Astrocyte (in vitro differentiated cells and primary cell): ENCODE results near the gene NEK9. TPM values are rescaled to one million over a fixed set of nuclear protein-coding genes. Genes with fewer than 3 reads are reported as not detected.

Experiments
- DNase-seq: peaks from one replicate; pipeline ENCODE4 v3.0.0-alpha.2; 2010; ENCODE audit warnings: low read depth
- FAIRE-seq: peaks from 2 replicates; lab custom pipeline; 2011; peaks lifted over from hg19 to GRCh38; lab: Jason Lieb, UNC
- H2AFZ ChIP-seq: 2 replicates; pipeline ENCODE4 v1.6.0; 2012; ENCODE audit warnings: low read depth, low read length, inconsistent platforms
- H3K27ac ChIP-seq: 2 replicates; pipeline ENCODE4 v1.5.1; 2011; ENCODE audit warnings: low read depth, low read length, inconsistent platforms
- H3K27me3 ChIP-seq: 2 replicates; pipeline ENCODE4 v1.6.0; 2011; ENCODE audit warnings: low read length, inconsistent platforms; ENCODE audit not compliant: insufficient read depth
- H3K36me3 ChIP-seq: 2 replicates; pipeline ENCODE4 v1.5.1; 2011; ENCODE audit warnings: low read length, inconsistent platforms; ENCODE audit not compliant: insufficient read depth
- H3K4me1 ChIP-seq: 2 replicates; pipeline ENCODE4 v1.5.1; 2011; ENCODE audit warnings: low read length, inconsistent platforms; ENCODE audit not compliant: insufficient read depth
- H3K4me2 ChIP-seq: 2 replicates; pipeline ENCODE4 v1.6.0; 2012; ENCODE audit warnings: low read length, inconsistent platforms
- H3K4me3 ChIP-seq: 2 replicates; pipeline ENCODE4 v1.5.1; 2011; ENCODE audit warnings: low read depth, mild to moderate bottlenecking, low read length, inconsistent platforms; ENCODE audit not compliant: insufficient read depth
- H3K79me2 ChIP-seq: 2 replicates; pipeline ENCODE4 v1.6.0; 2012; ENCODE audit warnings: mild to moderate bottlenecking, low read length, inconsistent platforms; ENCODE audit not compliant: insufficient read depth
- H3K9ac ChIP-seq: 2 replicates; pipeline ENCODE4 v1.6.0; 2012; ENCODE audit warnings: mild to moderate bottlenecking, low read length, inconsistent platforms
- H3K9me3 ChIP-seq: 2 replicates; pipeline ENCODE4 v1.5.1; 2012; ENCODE audit warnings: low read depth, mild to moderate bottlenecking, low read length, inconsistent platforms; ENCODE audit not compliant: insufficient read depth
- H4K20me1 ChIP-seq: 2 replicates; pipeline ENCODE4 v1.6.0; 2012; ENCODE audit warnings: low read length, inconsistent platforms; ENCODE audit not compliant: insufficient read depth
- H3K27ac Mint-ChIP-seq: one replicate; pipeline ENCODE4 v1.8.0; 2021; ENCODE audit warnings: mild to moderate bottlenecking, mixed read lengths; ENCODE audit not compliant: unreplicated experiment
- H3K27me3 Mint-ChIP-seq: one replicate; pipeline ENCODE4 v1.8.0; 2021; ENCODE audit warnings: low read depth, mixed read lengths; ENCODE audit not compliant: unreplicated experiment
- H3K36me3 Mint-ChIP-seq: one replicate; pipeline ENCODE4 v1.8.0; 2021; ENCODE audit warnings: low read depth, mixed read lengths; ENCODE audit not compliant: unreplicated experiment
- H3K4me1 Mint-ChIP-seq: one replicate; pipeline ENCODE4 v1.8.0; 2021; ENCODE audit warnings: low read depth, mixed read lengths; ENCODE audit not compliant: unreplicated experiment
- H3K4me3 Mint-ChIP-seq: one replicate; pipeline ENCODE4 v1.8.0; 2021; ENCODE audit warnings: mild to moderate bottlenecking, moderate library complexity, mixed read lengths; ENCODE audit not compliant: unreplicated experiment
- H3K9me3 Mint-ChIP-seq: one replicate; pipeline ENCODE4 v1.8.0; 2021; ENCODE audit warnings: mild to moderate bottlenecking, mixed read lengths; ENCODE audit not compliant: unreplicated experiment
- CTCF ChIP-seq: IDR thresholded peaks from 2 replicates; pipeline ENCODE4 v1.5.1; 2011; ENCODE audit warnings: low read depth, mild to moderate bottlenecking, inconsistent platforms, low read length, moderate library complexity; ENCODE audit not compliant: insufficient read depth
- EZH2 ChIP-seq: IDR thresholded peaks from 2 replicates; pipeline ENCODE4 v1.6.1; 2012; ENCODE audit warnings: mild to moderate bottlenecking, low read length, inconsistent platforms; ENCODE audit not compliant: insufficient read depth
- total RNA-seq: library from RNA; stranded (reverse); gene quantifications from 2 replicates; pipeline ENCODE4 v1.2.1, GENCODE V29; 2021

Gene NEK9
- total RNA-seq, 1 donor from 2014 or later, result 45.2 TPM

- Histone ChIP-seq H2AFZ (no peak overlapping the region), H3K4me2 (no peak overlapping the region), H3K27me3 (no peaks in the 10 kb centered on the region), H4K20me1 (peaks cover 95% of the 10 kb centered on the region), H3K79me2 (peaks cover 99% of the 10 kb centered on the region), H3K27ac (no peak overlapping the region), H3K9me3 (no peaks in the 10 kb centered on the region), H3K4me3 (no peak overlapping the region), H3K4me1 (peaks cover 5% of the 10 kb centered on the region), H3K36me3 (no peaks in the 10 kb centered on the region), H3K9ac (no peak overlapping the region)
- FAIRE-seq (no peak), DNase-seq (no peak)
- no peak overlapping the region for H3K27ac Mint-ChIP-seq
- no peaks in the 10 kb centered on the region for H3K9me3 Mint-ChIP-seq
- peaks cover 28% of the 10 kb centered on the region for H3K4me1 Mint-ChIP-seq
- TF ChIP-seq CTCF (no peak), EZH2 (no peak)
- H3K36me3 Mint-ChIP-seq, result peaks cover 2% of the 10 kb centered on the region
- no peak overlapping the region for H3K4me3 Mint-ChIP-seq
- no peaks in the 10 kb centered on the region for H3K27me3 Mint-ChIP-seq
These were observed 41.9 kb upstream of the NEK9 start for GRCh38 chr14:75168586-75169335.

DNA sequence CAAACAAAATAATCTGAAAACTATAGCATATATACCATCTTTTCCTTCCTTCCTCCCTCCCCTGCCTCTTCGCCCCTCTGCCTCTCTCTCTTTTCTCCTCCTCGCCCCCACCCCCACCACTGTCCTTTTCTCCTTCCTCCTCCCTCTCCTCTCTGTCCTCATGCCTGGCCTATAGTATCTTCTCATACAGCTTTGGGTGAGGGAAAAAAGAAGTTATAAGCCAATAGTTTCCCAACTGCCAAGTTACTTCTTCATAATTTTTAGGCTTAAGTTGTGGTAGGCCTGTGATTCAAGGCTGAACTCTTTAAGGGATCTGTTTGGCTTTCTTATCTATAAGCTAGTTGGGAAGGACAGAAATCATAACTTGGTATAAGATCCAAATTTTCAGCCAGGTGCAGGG lies 40.5 kb upstream of the NEK9 start:
- Histone ChIP-seq H2AFZ (no peak overlapping the region), H3K4me3 (no peak overlapping the region), H3K27ac (no peak overlapping the region), H3K9ac (no peak overlapping the region), H3K79me2 (peaks cover 99% of the 10 kb centered on the region), H4K20me1 (peaks cover 95% of the 10 kb centered on the region), H3K9me3 (no peaks in the 10 kb centered on the region), H3K36me3 (no peaks in the 10 kb centered on the region), H3K4me1 (peaks cover 5% of the 10 kb centered on the region), H3K27me3 (no peaks in the 10 kb centered on the region), H3K4me2 (no peak overlapping the region)
- no peak overlapping the region for H3K4me3 Mint-ChIP-seq
- peaks cover 28% of the 10 kb centered on the region for H3K4me1 Mint-ChIP-seq
- no peaks in the 10 kb centered on the region for H3K9me3 Mint-ChIP-seq
- no peak overlapping the region for H3K27ac Mint-ChIP-seq
- DNase-seq, result no peak
- peaks cover 2% of the 10 kb centered on the region for H3K36me3 Mint-ChIP-seq
- TF ChIP-seq CTCF (no peak), EZH2 (no peak)
- no peak for FAIRE-seq
- H3K27me3 Mint-ChIP-seq, result no peaks in the 10 kb centered on the region
